CD14-positive monocyte (primary cell): ENCODE results near the gene PCGF3. TPM values are rescaled to one million over a fixed set of nuclear protein-coding genes. Genes with fewer than 3 reads are reported as not detected.

Experiments used
- DNase-seq, 3 donors: peaks; one replicate each; pipeline ENCODE4 v3.0.0-alpha.2; 2011 to 2022
- H2AFZ ChIP-seq: 2 replicates; pipeline ENCODE4 v1.6.0; 2012; ENCODE audit warnings: mild to moderate bottlenecking, low read depth, low read length, inconsistent platforms; ENCODE audit not compliant: insufficient read depth, poor library complexity, severe bottlenecking
- H3K27ac ChIP-seq, 2 donors: 1 replicate in 1 of 2; 2 replicates in 1 of 2; pipeline ENCODE4 v1.5.1; 2012 to 2013; ENCODE audit warnings: low read length in 2 of 2, control low read depth in 1 of 2, inconsistent platforms in 1 of 2, low read depth in 1 of 2, mild to moderate bottlenecking in 1 of 2
- H3K27me3 ChIP-seq, 2 donors: one replicate each; pipeline versions ENCODE4 v1.6.0 to v1.6.1; 2011 to 2013; ENCODE audit warnings: low read length in 2 of 2; ENCODE audit not compliant: control insufficient read depth in 2 of 2, insufficient read depth in 2 of 2
- H3K36me3 ChIP-seq, 2 donors: replicated peaks in 1 of 2; 1 replicate in 1 of 2; 2 replicates in 1 of 2; pipeline versions ENCODE4 v1.5.1 to v1.6.1; 2012 to 2013; ENCODE audit warnings: low read length in 2 of 2, control low read depth in 1 of 2, inconsistent platforms in 1 of 2, mild to moderate bottlenecking in 1 of 2; ENCODE audit not compliant: insufficient read depth in 2 of 2, control insufficient read depth in 1 of 2
- H3K4me1 ChIP-seq, 2 donors: 1 replicate in 1 of 2; 2 replicates in 1 of 2; pipeline versions ENCODE4 v1.5.1 to v1.6.1; 2012 to 2013; ENCODE audit warnings: low read length in 2 of 2, control low read depth in 1 of 2, inconsistent platforms in 1 of 2, mild to moderate bottlenecking in 1 of 2, moderate library complexity in 1 of 2; ENCODE audit not compliant: insufficient read depth in 2 of 2, control insufficient read depth in 1 of 2
- H3K4me2 ChIP-seq: replicated peaks from 2 replicates; pipeline ENCODE3; 2012; ENCODE audit warnings: low read length, moderate library complexity, mild to moderate bottlenecking; ENCODE audit not compliant: poor library complexity, severe bottlenecking; ENCODE audit errors: extremely low read depth
- H3K4me3 ChIP-seq, 3 experiments: fragments of 200-600 bp in 1 of 3; sonication (generic) in 1 of 3; replicated peaks in 1 of 3; 1 replicate in 2 of 3; 2 replicates in 1 of 3; pipeline ENCODE4 v1.5.1; 2011 to 2013; ENCODE audit warnings: low read length in 3 of 3, mild to moderate bottlenecking in 3 of 3, control low read depth in 2 of 3, low read depth in 2 of 3, inconsistent platforms in 1 of 3, moderate library complexity in 1 of 3
- H3K79me2 ChIP-seq: 2 replicates; pipeline ENCODE4 v1.6.0; 2012; ENCODE audit warnings: mild to moderate bottlenecking, control low read depth, inconsistent platforms, low read length, moderate library complexity; ENCODE audit not compliant: insufficient read depth
- H3K9ac ChIP-seq: 2 replicates; pipeline ENCODE4 v1.6.0; 2017; ENCODE audit warnings: low read length, mild to moderate bottlenecking; ENCODE audit not compliant: insufficient read depth, poor library complexity, severe bottlenecking
- H3K9me3 ChIP-seq, 2 donors: replicated peaks in 1 of 2; 1 replicate in 1 of 2; 2 replicates in 1 of 2; pipeline versions ENCODE4 v1.5.1 to v1.6.1; 2012 to 2013; ENCODE audit warnings: low read length in 2 of 2, control low read depth in 1 of 2; ENCODE audit not compliant: control insufficient read depth in 1 of 2, insufficient read depth in 1 of 2
- H4K20me1 ChIP-seq: 2 replicates; pipeline ENCODE4 v1.6.0; 2012; ENCODE audit warnings: mild to moderate bottlenecking, low read length, control low read depth, moderate library complexity; ENCODE audit not compliant: insufficient read depth
- H3K27ac Mint-ChIP-seq, 7 donors: one replicate each; pipeline ENCODE4 v1.8.0; 2020; ENCODE audit warnings: mild to moderate bottlenecking in 7 of 7, mixed read lengths in 7 of 7, moderate library complexity in 6 of 7, inconsistent platforms in 2 of 7
- H3K27me3 Mint-ChIP-seq, 3 donors: one replicate each; pipeline ENCODE4 v1.8.0; 2021 to 2022; ENCODE audit warnings: low read depth in 3 of 3, mild to moderate bottlenecking in 3 of 3, mixed read lengths in 3 of 3, moderate library complexity in 3 of 3, inconsistent platforms in 1 of 3
- H3K36me3 Mint-ChIP-seq, 2 donors: one replicate each; pipeline ENCODE4 v1.8.0; 2020; ENCODE audit warnings: mixed read lengths in 2 of 2, inconsistent platforms in 1 of 2, mild to moderate bottlenecking in 1 of 2
- H3K4me1 Mint-ChIP-seq: one replicate; pipeline ENCODE4 v1.8.0; 2020; ENCODE audit warnings: mild to moderate bottlenecking, mixed read lengths
- H3K4me3 Mint-ChIP-seq, 2 donors: one replicate each; pipeline ENCODE4 v1.8.0; 2020; ENCODE audit warnings: mild to moderate bottlenecking in 2 of 2, mixed read lengths in 2 of 2, moderate library complexity in 1 of 2
- H3K9me3 Mint-ChIP-seq, 7 donors: one replicate each; pipeline ENCODE4 v1.8.0; 2020 to 2022; ENCODE audit warnings: mixed read lengths in 7 of 7, mild to moderate bottlenecking in 6 of 7, moderate library complexity in 6 of 7, inconsistent platforms in 2 of 7
- CTCF ChIP-seq: fragments of 200-600 bp; IDR thresholded peaks from one replicate; pipeline ENCODE4 v1.8.0; 2022; ENCODE audit warnings: antibody characterized with exemption, mild to moderate bottlenecking
- WGBS: methylation state at CpG from one replicate; pipeline ENCODE4 v1.1.5; 2013; ENCODE audit warnings: missing lambda C conversion rate; ENCODE audit not compliant: insufficient coverage; 5-methylcytosine and 5-hydroxymethylcytosine counted together
- intact Hi-C, 2 donors: fragments of 100-400 bp; cut with micrococcal nuclease; formaldehyde crosslinking; loops; one replicate each; pipeline versions ENCODE4 v1.15.0 to v1.15.1; 2023
- polyA plus RNA-seq, 3 donors: library from polyadenylated mRNA; depleted of rRNA in 1 of 3; unstranded in 2 of 3; stranded (reverse) in 1 of 3; fragments of 300-500 nt in 2 of 3; fragments of >200 nt in 1 of 3; fragmentation: Illumina TruSeq in 2 of 3; gene quantifications; 1 replicate in 2 of 3; 2 replicates in 1 of 3; pipeline ENCODE4 v1.2.3, GENCODE V29; 2012 to 2021

Gene PCGF3
- polyA plus RNA-seq, 3 donors: 7.0 to 163 (median 8.3) TPM

GRCh38 chr4:710116-710515 is 4.5 kb downstream of the PCGF3 start:
- Mint-ChIP-seq H3K27me3 (peaks cover 0 to 3% (median 3%) of the 10 kb centered on the region in 3 donors), H3K4me3 (no peak overlapping the region), H3K27ac (peak overlapping the region in 4 of 7 donors; percentile 18 to 83 (median 30)), H3K4me1 (peaks cover 30% of the 10 kb centered on the region), H3K9me3 (no peaks in the 10 kb centered on the region), H3K36me3 (peaks cover 17 to 26% of the 10 kb centered on the region in 2 donors)
- no peak for DNase-seq
- no peak overlapping the region for H3K4me3 ChIP-seq
- peak overlapping the region in 1 of 2 donors; percentile 56 for H3K27ac ChIP-seq
- intact Hi-C loops: no loop called here
- H2AFZ ChIP-seq: no peak overlapping the region
- no peaks in the 10 kb centered on the region for H3K9me3 ChIP-seq
- no peaks in the 10 kb centered on the region for H3K27me3 ChIP-seq
- H4K20me1 ChIP-seq: peaks cover 73% of the 10 kb centered on the region
- H3K4me2 ChIP-seq: no peak overlapping the region
- no peak for TF ChIP-seq CTCF
- H3K36me3 ChIP-seq: peaks cover 7 to 36% of the 10 kb centered on the region in 2 donors
- no peak overlapping the region for H3K9ac ChIP-seq
- H3K79me2 ChIP-seq: peaks cover 90% of the 10 kb centered on the region
- 97% methylated on average over 7 of the region's 9 CpGs for WGBS
- peaks cover 35 to 45% of the 10 kb centered on the region in 2 donors for H3K4me1 ChIP-seq

GRCh38 chr4:710916-711315 is 5.3 kb downstream of the PCGF3 start:
- intact Hi-C loops: no loop called here
- H3K4me3 Mint-ChIP-seq: no peak overlapping the region

More at GRCh38 chr4:710916-711315, 5.3 kb downstream of the PCGF3 start:
- H3K36me3 ChIP-seq: peaks cover 7 to 36% of the 10 kb centered on the region in 2 donors
- DNase-seq: no peak
- peaks cover 30% of the 10 kb centered on the region for H3K4me1 Mint-ChIP-seq
- no peak overlapping the region for H3K27ac Mint-ChIP-seq
- H3K9me3 ChIP-seq: no peaks in the 10 kb centered on the region
- H3K4me2 ChIP-seq: no peak overlapping the region
- no peak for TF ChIP-seq CTCF
- peaks cover 17 to 31% of the 10 kb centered on the region in 2 donors for H3K36me3 Mint-ChIP-seq
- no peak overlapping the region for H2AFZ ChIP-seq
- peaks cover 76% of the 10 kb centered on the region for H4K20me1 ChIP-seq
- peaks cover 0 to 3% (median 3%) of the 10 kb centered on the region in 3 donors for H3K27me3 Mint-ChIP-seq
- H3K9ac ChIP-seq: no peak overlapping the region
- H3K4me1 ChIP-seq: peaks cover 32 to 41% of the 10 kb centered on the region in 2 donors
- no peaks in the 10 kb centered on the region for H3K27me3 ChIP-seq
- no peak overlapping the region for H3K4me3 ChIP-seq
- no peak overlapping the region for H3K27ac ChIP-seq
- 97% methylated on average over 4 of the region's 13 CpGs for WGBS
- no peaks in the 10 kb centered on the region for H3K9me3 Mint-ChIP-seq
- H3K79me2 ChIP-seq: peaks cover 88% of the 10 kb centered on the region
